Activated T-cell treated with anti-CD3 and anti-CD28 coated beads, Interleukin-2, amount 50 U/mL, for 24 hours (primary cell): ENCODE data around the gene HOXC11.
A peak's percentile ranks its signal among the peaks of the same experiment; 100 is the strongest.

Experiments used
- DNase-seq: peaks from one replicate; pipeline ENCODE4 v3.0.0-alpha.2; 2020
- H3K27ac Mint-ChIP-seq: 2 replicates; pipeline ENCODE4 v1.8.0; 2020; ENCODE audit warnings: mild to moderate bottlenecking, mixed read lengths
- H3K27me3 Mint-ChIP-seq: 2 replicates; pipeline ENCODE4 v1.8.0; 2020; ENCODE audit warnings: mixed read lengths
- H3K36me3 Mint-ChIP-seq: 2 replicates; pipeline ENCODE4 v1.8.0; 2020; ENCODE audit warnings: low read depth, mixed read lengths
- H3K4me1 Mint-ChIP-seq: 2 replicates; pipeline ENCODE4 v1.8.0; 2020; ENCODE audit warnings: low read depth, mixed read lengths
- H3K4me3 Mint-ChIP-seq: 2 replicates; pipeline ENCODE4 v1.8.0; 2020; ENCODE audit warnings: mild to moderate bottlenecking, moderate library complexity, mixed read lengths
- H3K9me3 Mint-ChIP-seq: 2 replicates; pipeline ENCODE4 v1.8.0; 2020; ENCODE audit warnings: mixed read lengths

The HOXC11 gene

DNA sequence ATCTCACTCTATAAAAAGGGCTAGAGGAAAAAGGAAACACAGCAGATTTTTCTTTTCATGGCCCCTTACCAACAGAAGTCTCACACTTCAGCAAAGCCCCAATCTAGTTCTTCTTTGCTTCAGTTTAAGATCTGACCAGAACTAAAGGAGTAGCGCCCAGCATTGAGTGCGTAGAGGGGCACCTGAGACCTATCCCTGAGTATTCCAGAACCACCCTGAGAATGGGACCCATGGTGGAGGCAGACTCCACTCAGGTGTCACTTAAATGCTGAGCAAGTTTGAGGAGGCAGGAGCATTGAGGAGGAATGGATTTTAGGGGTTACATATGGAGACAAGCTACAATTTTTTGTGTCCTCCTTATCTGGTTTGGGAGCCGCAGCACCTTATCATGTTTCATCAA, 1.8 kb upstream of the HOXC11 start:
- H3K9me3 Mint-ChIP-seq = no peaks in the 10 kb centered on the region
- H3K27ac Mint-ChIP-seq = no peak overlapping the region
- H3K4me1 Mint-ChIP-seq = peaks cover 29% of the 10 kb centered on the region

DNA sequence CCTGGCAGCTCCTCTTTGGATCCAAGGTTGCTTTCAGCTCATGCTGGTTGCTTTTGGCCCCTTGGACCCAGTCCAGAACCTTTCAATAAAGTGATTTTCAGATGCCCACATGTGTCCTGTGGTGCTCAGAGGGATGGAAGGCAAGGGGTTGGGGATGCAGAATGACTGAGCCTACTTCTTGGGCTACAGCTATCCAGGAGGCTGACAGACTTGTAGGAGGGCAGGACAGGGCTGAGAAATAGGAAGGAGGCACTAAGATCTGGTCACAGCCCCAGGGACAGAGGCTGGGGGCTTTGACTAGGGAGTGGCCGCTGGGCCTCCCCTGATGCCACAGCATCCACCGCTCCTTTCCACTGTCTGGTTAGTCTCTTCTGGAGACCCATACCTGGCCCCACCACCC, 1.2 kb upstream of the HOXC11 start:
- H3K4me3 Mint-ChIP-seq = no peak overlapping the region
- no peaks in the 10 kb centered on the region for H3K9me3 Mint-ChIP-seq
- no peak for DNase-seq
- H3K27me3 Mint-ChIP-seq = peaks cover 94% of the 10 kb centered on the region
- H3K4me1 Mint-ChIP-seq = peaks cover 23% of the 10 kb centered on the region
- H3K27ac Mint-ChIP-seq = no peak overlapping the region
- no peaks in the 10 kb centered on the region for H3K36me3 Mint-ChIP-seq

More for the DNA sequence above, 1.8 kb upstream of the HOXC11 start:
- H3K27me3 Mint-ChIP-seq = peaks cover 94% of the 10 kb centered on the region
- DNase-seq = no peak
- no peaks in the 10 kb centered on the region for H3K36me3 Mint-ChIP-seq
- H3K4me3 Mint-ChIP-seq = no peak overlapping the region

DNA sequence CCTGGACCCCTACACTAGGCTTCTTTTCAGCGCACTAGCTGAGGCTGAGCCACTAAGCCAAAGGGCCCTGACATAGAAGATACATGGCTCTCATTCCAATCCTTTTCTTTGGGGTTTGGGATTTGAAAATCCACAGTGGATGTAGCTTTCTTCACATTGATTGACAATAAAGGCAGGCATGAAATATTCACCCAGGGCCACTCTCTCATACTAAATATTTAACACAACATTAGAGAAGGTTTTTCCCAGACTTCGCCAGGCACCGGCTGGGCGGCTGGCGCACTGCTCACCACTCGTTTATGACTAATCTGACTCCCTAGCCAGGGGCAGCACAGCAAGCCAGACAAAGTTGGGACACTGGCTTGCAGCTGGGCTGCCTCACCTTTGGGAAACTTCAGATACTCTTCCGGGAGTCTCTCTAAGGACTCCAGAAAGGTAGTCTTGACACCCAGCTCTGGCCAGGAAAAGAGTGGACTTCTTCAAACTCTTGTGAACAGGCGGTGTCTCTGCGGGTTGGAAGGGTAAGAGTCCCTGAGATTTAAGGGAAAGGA, 699 bp upstream of the HOXC11 start:
- Mint-ChIP-seq H3K27ac (no peak overlapping the region), H3K4me1 (peaks cover 20% of the 10 kb centered on the region), H3K36me3 (no peaks in the 10 kb centered on the region), H3K9me3 (no peaks in the 10 kb centered on the region), H3K27me3 (peaks cover 94% of the 10 kb centered on the region), H3K4me3 (no peak overlapping the region)
- DNase-seq = no peak

DNA sequence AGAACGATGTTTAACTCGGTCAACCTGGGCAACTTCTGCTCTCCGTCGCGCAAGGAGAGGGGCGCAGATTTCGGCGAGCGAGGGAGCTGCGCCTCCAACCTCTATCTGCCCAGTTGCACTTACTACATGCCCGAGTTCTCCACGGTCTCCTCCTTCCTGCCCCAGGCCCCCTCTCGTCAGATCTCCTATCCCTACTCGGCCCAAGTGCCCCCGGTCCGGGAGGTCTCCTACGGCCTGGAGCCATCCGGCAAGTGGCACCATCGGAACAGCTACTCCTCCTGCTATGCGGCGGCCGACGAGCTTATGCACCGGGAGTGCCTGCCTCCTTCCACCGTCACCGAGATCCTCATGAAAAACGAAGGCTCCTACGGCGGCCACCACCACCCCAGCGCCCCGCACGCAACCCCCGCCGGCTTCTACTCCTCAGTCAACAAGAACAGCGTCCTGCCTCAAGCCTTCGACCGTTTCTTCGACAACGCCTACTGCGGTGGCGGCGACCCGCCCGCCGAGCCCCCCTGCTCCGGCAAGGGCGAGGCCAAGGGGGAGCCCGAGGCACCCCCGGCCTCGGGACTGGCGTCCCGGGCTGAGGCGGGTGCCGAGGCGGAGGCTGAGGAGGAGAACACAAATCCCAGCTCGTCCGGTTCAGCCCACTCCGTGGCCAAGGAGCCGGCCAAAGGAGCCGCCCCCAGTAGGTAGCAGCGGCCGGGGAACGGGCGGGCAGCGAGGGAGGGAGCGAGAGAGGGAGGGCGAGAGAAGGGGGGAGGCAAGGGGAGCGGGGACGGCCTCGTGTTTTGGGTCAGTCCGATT, 513 bp downstream of the HOXC11 start:
- peaks cover 20% of the 10 kb centered on the region for H3K4me1 Mint-ChIP-seq
- H3K9me3 Mint-ChIP-seq = no peaks in the 10 kb centered on the region
- H3K27ac Mint-ChIP-seq = peak overlapping the region; percentile 78
- no peaks in the 10 kb centered on the region for H3K36me3 Mint-ChIP-seq
- DNase-seq = no peak
- peak overlapping the region; percentile 41 for H3K4me3 Mint-ChIP-seq
- peaks cover 94% of the 10 kb centered on the region for H3K27me3 Mint-ChIP-seq

DNA sequence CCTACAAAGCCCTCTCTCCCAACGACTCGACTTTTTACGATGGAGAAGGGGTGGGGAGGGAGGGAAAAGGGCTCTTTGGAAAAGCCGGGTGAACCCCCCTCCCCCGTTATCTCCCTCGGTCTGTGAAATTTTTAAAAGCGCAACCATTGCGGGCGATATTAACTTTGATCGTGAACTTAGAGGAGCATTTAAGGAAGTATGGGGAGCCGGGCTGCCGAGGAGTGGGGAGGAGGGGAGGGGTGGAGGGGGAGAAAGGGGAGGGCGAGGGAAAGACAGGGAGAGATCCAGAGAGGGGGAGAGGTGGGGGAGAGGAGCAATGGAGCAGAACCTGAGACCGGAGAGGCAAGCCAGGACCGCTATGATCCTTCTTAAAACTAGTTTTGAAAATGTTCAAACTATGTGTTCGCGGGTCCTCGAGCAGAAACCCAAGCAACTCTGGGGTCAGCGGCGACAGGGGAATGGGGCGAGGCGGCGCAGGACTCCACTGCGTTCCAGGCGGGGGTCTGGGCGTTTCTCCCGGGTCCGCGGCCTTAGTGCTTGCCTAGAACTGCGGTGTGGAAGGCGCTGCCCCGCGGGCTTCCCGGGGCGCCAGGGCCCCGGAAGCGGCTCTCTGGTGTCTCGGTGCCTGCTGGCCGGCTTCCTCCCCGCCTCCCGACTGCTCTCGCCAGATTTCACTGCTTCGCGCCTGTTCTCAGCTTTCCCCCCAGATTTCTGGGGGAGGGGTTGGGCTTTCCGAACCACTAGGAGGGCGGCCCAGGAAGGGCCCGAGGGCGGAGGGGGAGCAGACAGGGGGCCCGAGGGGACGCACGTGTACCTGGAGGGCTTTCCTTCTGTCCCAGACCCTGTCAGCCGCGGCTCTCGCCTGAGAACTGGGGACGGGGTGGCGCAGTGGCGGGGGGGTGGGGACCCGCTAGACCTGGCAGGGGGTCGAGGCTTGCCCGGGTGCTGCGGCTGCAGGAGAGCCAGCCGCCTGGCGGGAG, 1.4 kb downstream of the HOXC11 start, which contains the start of gene HOTAIR:
HOTAIR (minus strand) TSS at position 871 of the 980 bp plus-strand sequence.
- Mint-ChIP-seq H3K27ac (no peak within 1 kb of the TSS), H3K27me3 (peaks cover 94% of the 10 kb centered on the region), H3K4me1 (peaks cover 20% of the 10 kb centered on the region), H3K4me3 (peak within 1 kb of the TSS; percentile 58), H3K9me3 (no peaks in the 10 kb centered on the region), H3K36me3 (no peaks in the 10 kb centered on the region)
- no peak for DNase-seq

DNA sequence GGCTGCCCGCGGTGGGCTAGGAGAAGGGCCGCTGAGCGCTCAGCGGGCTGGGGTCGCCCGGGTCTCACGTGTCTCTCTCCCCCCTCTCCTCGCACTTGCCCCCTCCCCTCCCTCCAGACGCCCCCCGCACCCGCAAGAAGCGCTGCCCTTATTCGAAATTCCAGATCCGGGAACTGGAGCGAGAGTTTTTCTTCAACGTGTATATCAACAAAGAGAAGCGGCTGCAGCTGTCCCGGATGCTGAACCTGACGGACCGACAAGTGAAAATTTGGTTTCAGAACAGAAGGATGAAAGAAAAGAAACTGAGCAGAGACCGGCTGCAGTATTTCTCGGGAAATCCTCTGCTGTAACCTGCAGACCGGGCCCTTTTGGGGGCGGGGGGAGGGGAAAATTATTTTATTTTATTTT, 2.1 kb downstream of the HOXC11 start:
- H3K27me3 Mint-ChIP-seq = peaks cover 94% of the 10 kb centered on the region

DNA sequence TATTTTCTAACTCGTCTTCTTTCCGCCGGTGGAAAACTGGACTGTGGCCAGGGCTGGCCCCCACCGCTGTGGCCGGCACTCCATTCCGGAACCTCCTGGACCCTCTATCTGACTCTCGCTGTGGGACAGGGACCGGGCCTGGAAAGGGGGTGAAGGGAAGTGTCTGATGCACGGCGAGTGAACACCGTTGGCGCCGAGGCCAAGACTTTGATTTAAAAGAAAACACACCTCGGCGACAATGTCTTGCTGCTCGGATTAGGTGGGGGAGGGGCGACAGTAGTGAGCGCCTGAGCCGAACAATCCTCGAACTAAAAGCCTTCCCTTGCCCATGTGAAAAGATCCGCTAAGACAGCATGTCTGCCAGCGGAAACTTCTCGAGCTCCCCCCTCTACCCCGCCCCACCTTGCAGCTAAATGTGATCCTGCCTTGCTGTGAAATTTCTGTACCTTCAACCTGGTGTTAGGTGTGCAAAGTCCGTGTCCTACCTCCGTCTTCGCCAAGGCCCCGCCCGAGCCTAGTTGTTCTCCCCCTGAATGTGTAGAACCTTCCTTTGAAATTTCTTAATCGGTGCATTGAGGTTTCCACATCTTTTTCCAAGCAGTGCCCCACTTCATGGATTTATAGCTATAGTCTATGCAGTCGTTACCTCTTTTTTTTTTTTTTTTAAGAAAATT, 2.7 kb downstream of the HOXC11 start:
- no peak overlapping the region for H3K27ac Mint-ChIP-seq
- no peak for DNase-seq
- H3K4me3 Mint-ChIP-seq = peak overlapping the region; percentile 58
- H3K4me1 Mint-ChIP-seq = peaks cover 20% of the 10 kb centered on the region
- H3K9me3 Mint-ChIP-seq = no peaks in the 10 kb centered on the region
- H3K36me3 Mint-ChIP-seq = no peaks in the 10 kb centered on the region
- peaks cover 94% of the 10 kb centered on the region for H3K27me3 Mint-ChIP-seq

More for the DNA sequence above, 2.1 kb downstream of the HOXC11 start:
- Mint-ChIP-seq H3K27ac (no peak overlapping the region), H3K36me3 (no peaks in the 10 kb centered on the region), H3K4me3 (peak overlapping the region; percentile 18), H3K4me1 (peaks cover 20% of the 10 kb centered on the region), H3K9me3 (no peaks in the 10 kb centered on the region)
- DNase-seq = no peak

DNA sequence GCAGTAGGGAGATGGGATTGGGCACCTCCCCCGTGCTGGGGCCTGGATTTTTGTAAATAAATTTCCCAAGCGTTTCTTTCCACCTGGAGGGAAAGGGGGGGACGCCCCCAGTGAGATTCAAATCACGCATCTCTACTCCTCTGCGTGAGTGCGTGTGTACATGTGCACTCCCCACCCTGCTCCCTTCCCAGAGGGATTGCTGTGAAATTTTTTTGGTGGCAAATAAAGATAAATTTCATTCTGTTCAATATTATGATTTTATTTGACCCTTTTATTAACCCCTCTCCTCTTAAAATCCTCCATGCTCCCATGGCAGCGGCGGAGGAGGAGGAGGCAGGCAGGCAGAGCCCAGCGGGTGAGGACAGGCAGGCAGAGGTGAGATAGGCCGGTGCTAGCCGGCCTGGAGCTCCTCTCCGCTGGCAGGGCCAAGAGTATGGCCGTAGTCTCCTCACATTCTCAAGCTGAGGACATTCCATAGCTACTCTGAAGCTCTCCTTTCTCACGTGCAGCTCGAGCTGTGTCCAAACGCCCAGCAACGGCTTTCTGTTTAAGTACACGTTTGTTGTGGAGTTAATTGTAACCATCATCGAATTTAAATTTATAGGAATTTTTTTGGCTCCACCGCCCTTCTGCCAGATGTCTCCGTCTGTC, 3.4 kb downstream of the HOXC11 start:
- no peaks in the 10 kb centered on the region for H3K36me3 Mint-ChIP-seq
- DNase-seq = no peak
- H3K4me1 Mint-ChIP-seq = peaks cover 20% of the 10 kb centered on the region
- H3K27me3 Mint-ChIP-seq = peaks cover 94% of the 10 kb centered on the region
- no peak overlapping the region for H3K4me3 Mint-ChIP-seq
- H3K27ac Mint-ChIP-seq = no peak overlapping the region
- H3K9me3 Mint-ChIP-seq = no peaks in the 10 kb centered on the region

DNA sequence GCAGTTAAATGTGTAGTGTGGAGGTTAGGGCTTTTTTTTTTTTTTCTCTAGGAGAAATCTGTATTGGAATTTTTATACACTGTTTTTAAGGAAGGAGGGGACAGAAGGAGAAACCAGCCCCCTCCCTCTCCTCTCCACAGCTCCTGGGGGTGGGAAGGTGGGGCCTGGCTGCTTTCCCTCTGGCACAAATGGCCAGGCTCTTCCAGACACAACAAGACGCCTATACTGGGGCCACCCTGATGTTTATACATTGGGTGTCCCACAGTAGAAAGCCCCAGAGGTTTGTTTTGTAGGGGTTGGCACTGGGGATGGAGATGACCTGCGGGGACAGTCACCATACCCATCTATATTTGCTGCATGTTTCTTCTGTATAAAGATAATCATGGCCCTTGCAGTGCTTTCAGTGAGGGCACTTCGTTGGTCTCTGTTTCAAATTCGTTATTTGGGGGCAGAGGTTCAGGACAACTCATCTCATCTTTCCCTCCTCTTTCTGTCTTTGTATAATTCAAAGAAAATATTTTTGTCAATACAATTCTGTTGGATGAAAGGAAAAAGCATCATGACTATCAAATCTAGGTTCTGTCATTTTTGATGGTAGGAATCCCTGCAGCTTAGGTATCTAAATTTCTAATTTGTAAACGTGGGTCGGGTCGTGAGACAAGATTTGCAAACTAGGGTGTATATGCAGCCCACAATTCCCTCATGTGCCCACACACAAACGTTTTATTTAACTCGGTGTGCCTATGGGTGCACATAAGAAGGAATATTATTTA, 4.1 kb downstream of the HOXC11 start:
- Mint-ChIP-seq H3K27ac (no peak overlapping the region), H3K36me3 (no peaks in the 10 kb centered on the region), H3K4me3 (no peak overlapping the region), H3K4me1 (peaks cover 20% of the 10 kb centered on the region), H3K9me3 (no peaks in the 10 kb centered on the region), H3K27me3 (peaks cover 93% of the 10 kb centered on the region)
- DNase-seq = no peak

DNA sequence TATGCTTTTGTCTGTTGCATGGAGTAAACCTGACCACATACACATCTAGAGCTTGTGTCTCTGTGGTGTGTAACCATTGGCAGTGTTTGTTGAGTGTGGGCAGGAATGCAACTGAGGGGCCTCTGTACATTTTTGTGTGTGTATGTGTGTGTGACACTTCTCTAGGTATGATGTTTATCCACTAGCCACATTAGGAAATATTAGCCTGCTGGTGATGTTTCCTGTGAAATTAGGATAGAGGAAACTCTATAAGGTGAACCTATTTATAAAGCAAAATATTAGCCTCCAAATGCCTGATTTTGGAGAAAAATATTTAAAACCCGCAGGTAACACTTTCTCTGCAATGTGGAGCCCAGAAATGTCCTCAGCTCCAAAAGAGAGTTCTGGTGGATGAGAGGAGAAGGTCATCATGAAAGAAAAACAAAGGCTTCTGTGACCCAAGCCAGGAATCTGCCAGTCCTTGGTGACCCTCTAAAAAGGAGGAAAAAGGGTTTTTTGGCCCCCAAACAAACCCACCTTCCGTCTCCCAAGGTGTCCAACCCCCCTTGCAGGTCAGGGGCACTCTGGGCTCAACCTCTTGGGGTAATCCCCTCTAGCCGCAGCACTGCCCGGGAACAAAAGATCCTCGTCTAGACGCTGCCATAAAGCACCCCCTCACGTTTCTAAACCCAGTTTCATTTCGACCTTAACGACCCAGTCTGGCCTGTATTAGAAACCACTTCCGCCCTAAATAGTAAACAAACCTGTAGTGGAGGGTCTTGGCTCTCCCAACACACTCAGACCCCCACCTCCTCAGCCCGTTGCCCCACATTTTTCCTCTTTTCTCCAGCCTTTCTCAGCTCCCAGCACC, 4.9 kb downstream of the HOXC11 start:
- DNase-seq = no peak
- H3K36me3 Mint-ChIP-seq = no peaks in the 10 kb centered on the region
- H3K27ac Mint-ChIP-seq = no peak overlapping the region
- peaks cover 20% of the 10 kb centered on the region for H3K4me1 Mint-ChIP-seq
- H3K4me3 Mint-ChIP-seq = no peak overlapping the region
- H3K27me3 Mint-ChIP-seq = peaks cover 93% of the 10 kb centered on the region
- H3K9me3 Mint-ChIP-seq = no peaks in the 10 kb centered on the region

DNA sequence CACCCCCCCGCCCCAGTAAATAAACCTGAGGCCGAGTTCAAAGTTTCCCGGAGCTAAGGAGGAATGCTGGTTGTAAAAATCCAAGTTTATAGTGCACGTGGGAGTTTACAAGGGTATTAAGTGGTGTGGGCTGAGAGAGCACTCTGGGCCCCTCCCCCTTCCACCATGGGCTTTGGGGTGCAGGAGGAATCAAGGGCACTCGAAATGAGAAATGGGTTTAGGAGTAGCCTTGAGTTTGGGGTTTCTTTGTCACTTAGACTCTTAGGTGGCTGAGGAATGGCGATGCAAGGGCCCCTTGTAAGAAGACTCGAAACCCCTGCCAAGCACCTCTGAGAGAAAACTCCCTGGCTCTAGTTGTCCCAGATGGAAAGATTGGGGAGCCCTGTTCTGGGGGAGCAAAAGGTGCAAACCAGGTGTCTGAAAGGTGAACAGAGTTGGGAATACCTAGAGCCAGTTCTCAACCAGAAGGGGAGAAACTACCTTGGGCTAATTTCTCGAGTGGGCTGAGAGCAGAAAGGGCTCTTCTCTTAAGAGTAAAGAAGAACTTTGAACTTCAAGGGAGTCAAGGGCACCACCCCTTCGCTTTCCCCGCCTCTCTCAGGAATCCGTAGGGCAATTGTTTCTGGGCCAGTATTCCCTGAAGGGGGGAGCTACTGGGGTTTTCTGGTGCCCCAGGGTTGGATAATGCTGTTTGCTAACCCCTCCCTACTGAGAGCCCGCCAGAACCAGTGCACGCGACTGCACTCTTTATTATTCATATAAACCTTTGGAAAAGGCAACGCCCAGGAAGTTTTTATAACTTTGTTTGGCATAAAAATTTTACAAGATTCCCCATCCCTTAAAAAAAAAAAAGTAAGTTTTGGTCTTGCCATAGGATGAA, 5.8 kb downstream of the HOXC11 start:
- Mint-ChIP-seq H3K4me3 (no peak overlapping the region), H3K9me3 (no peaks in the 10 kb centered on the region), H3K27ac (no peak overlapping the region), H3K4me1 (peaks cover 14% of the 10 kb centered on the region), H3K27me3 (peaks cover 95% of the 10 kb centered on the region), H3K36me3 (no peaks in the 10 kb centered on the region)
- no peak for DNase-seq
